Brain microvascular endothelial cell (primary cell): ENCODE measurements around the gene MTMR6.

ENCODE experiments used
- DNase-seq: peaks from one replicate; pipeline ENCODE4 v3.0.0-alpha.2; 2020
- H3K27ac ChIP-seq: fragments of 250-450 bp; sonication (Bioruptor Pico); 2 replicates; pipeline ENCODE4 v1.5.1; 2020; ENCODE audit warnings: mild to moderate bottlenecking, moderate library complexity
- H3K27me3 ChIP-seq: fragments of 250-450 bp; sonication (Bioruptor Pico); replicated peaks from 2 replicates; pipeline ENCODE4 v1.5.1; 2020; ENCODE audit warnings: mild to moderate bottlenecking
- H3K36me3 ChIP-seq: fragments of 250-450 bp; sonication (Bioruptor Pico); replicated peaks from 2 replicates; pipeline ENCODE4 v1.5.1; 2020; ENCODE audit warnings: mild to moderate bottlenecking
- H3K4me3 ChIP-seq: 2 replicates; pipeline ENCODE4 v1.5.1; 2011; ENCODE audit warnings: low read depth, mild to moderate bottlenecking, control low read depth, low read length, moderate library complexity
- in situ Hi-C: cut with HindIII; loops from 2 replicates; pipeline ENCODE4 v1.10.0; 2017; ENCODE audit warnings: low sequenced_read_pairs, low pct_ligation_motif_present
- TF ChIP-seq, protein P1 (sequence below): IDR thresholded peaks from 2 replicates; pipeline ENCODE4 v1.5.1; 2011; ENCODE audit warnings: low read depth, mild to moderate bottlenecking, moderate library complexity, low read length, control low read depth, inconsistent platforms; ENCODE audit errors: missing control alignments

Gene MTMR6

DNA sequence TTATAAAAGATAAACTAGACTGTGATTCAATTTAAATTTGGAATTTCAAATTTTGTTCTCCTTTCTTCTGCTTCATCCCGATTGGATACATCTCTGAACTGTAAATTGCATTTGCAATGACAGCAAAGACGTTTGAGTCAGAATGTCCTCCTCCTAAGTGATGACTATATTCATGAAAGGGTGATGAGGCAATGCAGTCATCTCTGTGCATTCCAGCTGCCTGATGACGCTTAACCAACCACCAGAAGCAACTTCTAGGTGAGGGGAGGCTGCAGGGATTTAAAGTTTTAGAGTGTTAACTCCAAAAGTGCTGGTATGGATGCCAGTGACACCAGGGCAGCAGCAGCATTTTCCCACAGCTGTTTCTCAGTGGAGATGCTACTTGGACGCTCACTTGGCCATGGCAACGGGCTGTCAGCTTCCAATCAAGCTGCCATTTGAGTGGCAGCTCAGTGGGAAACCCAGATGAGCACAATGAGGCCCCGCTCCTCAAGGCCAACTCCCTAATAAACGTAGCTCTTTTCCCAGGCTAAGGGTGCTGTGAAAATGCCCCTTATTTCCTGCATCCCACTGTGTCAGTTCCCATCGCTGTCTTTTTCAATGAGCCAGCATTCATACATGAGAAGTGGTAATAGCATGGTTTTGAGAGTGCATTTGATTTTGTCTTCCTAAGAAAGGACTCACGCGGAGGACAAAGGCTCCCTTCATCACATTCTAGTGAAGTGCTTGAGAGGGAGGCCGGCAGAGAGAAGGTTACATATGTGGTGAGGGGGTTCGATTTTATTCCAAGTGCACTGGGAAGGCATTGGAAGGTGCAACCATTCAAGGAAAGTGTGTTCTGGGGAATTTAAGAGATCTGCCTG is 70.0 kb downstream of the MTMR6 start:
- no peak overlapping the region for H3K4me3 ChIP-seq
- TF ChIP-seq, protein P1, sequence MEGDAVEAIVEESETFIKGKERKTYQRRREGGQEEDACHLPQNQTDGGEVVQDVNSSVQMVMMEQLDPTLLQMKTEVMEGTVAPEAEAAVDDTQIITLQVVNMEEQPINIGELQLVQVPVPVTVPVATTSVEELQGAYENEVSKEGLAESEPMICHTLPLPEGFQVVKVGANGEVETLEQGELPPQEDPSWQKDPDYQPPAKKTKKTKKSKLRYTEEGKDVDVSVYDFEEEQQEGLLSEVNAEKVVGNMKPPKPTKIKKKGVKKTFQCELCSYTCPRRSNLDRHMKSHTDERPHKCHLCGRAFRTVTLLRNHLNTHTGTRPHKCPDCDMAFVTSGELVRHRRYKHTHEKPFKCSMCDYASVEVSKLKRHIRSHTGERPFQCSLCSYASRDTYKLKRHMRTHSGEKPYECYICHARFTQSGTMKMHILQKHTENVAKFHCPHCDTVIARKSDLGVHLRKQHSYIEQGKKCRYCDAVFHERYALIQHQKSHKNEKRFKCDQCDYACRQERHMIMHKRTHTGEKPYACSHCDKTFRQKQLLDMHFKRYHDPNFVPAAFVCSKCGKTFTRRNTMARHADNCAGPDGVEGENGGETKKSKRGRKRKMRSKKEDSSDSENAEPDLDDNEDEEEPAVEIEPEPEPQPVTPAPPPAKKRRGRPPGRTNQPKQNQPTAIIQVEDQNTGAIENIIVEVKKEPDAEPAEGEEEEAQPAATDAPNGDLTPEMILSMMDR: no peak
- H3K36me3 ChIP-seq: no peaks in the 10 kb centered on the region
- DNase-seq: peak; percentile 38
- H3K27me3 ChIP-seq: no peaks in the 10 kb centered on the region
- in situ Hi-C loops: no loop called here
- no peak overlapping the region for H3K27ac ChIP-seq

DNA sequence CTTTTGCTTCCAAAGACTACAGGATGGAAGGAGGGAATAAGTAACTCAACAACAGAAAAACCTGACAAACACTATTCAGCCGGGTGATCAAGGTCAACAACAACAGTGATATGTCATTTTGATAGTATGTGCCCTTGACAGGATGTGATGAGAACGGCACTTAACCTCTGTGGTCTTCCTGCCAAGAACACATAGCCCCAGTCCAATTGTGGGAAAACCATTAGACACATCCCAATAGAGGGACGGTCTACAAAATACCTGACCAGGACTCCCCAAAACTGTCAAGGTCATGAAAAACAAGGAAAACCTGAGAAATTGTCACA is 72.1 kb downstream of the MTMR6 start:
- Histone ChIP-seq H3K36me3 (no peaks in the 10 kb centered on the region), H3K27ac (no peak overlapping the region), H3K4me3 (no peak overlapping the region), H3K27me3 (no peaks in the 10 kb centered on the region)
- DNase-seq: no peak
- in situ Hi-C loops: no loop called here
- TF ChIP-seq, protein P1: no peak

DNA sequence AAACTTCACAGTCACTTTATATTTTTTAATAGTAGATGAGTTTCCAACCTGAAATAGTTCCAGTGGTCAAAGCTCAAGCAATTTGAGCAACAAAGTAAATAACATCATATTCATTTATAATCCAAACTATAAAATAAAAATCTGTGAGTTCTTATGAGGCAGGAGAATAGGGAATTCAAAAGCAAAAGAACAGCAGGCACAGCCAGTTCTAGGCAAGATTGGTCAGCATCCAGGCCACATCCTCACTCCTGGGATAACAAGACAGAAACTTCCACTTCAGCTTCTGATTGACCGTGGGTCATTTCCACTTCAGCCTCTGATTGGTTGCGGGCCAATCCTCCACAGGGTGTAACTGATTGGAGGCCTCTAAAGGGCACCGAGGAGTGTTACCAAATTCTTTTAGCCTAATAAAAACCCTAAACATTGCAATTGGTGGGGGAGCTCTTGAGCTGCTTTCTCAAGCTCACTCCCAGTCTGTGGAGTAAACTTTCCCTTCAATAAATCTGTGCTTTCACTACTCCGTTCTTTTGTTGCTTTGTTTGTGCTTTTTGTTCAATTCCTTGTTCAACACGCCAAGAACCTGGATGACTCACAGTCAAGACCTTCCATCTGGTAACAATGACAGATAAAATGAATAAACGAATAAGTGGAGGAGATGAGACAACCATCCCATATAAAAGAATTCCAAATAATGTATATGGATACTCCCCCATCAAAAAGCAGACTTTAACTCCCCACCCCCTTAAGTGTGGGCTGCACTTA is 72.6 kb downstream of the MTMR6 start:
- Histone ChIP-seq H3K27ac (no peak overlapping the region), H3K4me3 (no peak overlapping the region)

DNA sequence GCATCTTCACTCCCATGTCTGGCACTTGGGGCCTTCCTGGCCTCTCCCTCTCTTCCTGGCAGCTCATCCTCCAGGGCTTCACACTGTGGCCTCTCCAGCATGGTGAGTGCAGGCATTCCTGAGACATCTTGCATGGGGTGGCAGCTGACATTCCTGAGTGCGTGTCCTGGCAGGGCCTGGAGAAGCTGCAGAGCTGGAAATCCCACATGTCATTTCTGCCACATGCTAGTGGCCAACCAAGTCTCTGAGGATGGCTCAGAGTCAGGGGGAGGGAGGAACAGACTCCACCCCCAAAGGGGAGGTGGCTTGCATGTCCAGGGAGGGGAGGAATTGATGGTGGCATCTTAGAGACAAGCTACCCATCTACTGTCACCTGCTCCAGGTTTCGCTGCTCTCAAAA is 73.6 kb downstream of the MTMR6 start:
- no peak overlapping the region for H3K27ac ChIP-seq
- H3K4me3 ChIP-seq: no peak overlapping the region
- H3K36me3 ChIP-seq: no peaks in the 10 kb centered on the region
- DNase-seq: no peak
- in situ Hi-C loops: no loop called here
- TF ChIP-seq, protein P1: no peak
- no peaks in the 10 kb centered on the region for H3K27me3 ChIP-seq

More for the DNA sequence above, 72.6 kb downstream of the MTMR6 start:
- TF ChIP-seq, protein P1: peak; percentile 19
- Histone ChIP-seq H3K36me3 (no peaks in the 10 kb centered on the region), H3K27me3 (no peaks in the 10 kb centered on the region)
- in situ Hi-C loops: no loop called here
- DNase-seq: no peak

DNA sequence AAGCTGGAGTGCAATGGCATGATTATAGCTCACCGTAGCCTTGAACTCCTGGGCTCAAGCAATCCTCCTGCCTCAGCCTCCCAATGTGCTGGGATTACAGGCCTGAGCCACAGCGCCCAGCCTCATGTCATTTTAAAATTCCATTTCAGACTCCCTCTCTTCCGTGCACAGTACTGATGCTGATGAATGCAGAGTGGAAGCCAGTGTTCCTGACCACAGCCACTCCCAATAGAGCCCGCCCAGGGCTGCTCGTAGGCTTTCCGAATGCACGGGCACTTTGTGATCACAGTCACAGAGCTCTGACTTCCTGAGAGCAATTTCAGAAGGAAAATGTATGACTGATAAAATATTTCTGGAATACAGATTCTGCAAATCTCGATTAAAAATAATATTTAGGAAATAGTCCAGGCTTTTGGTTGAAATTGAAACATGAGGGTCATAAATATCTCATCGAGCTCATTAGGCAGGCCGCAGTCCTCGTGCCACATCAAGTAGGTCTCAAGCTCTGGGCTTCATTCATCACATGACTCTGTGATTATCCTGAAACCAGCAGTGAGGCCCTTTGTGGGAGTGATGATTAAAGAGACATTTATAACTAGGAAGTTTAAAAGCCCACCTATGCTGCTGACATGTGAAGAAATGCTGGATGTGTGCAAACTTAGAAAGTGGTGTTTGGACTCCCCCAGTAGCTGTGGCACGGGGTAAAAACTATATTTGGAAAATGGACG is 76.3 kb downstream of the MTMR6 start:
- in situ Hi-C loops: no loop called here
- Histone ChIP-seq H3K36me3 (no peaks in the 10 kb centered on the region), H3K4me3 (no peak overlapping the region), H3K27ac (no peak overlapping the region), H3K27me3 (no peaks in the 10 kb centered on the region)
- TF ChIP-seq, protein P1: no peak
- no peak for DNase-seq
